CD1c-positive myeloid dendritic cell (primary cell): ENCODE results near the gene TFRC.
"Not testable (repeated sequence)": the region's sequence is repeated elsewhere in the genome, so short reads cannot be mapped to it uniquely, and the experiment has no call there.

ENCODE experiments used
- DNase-seq: peaks from one replicate; pipeline ENCODE4 v3.0.0-alpha.2; 2016; ENCODE audit errors: extremely low spot score

Gene TFRC

DNA sequence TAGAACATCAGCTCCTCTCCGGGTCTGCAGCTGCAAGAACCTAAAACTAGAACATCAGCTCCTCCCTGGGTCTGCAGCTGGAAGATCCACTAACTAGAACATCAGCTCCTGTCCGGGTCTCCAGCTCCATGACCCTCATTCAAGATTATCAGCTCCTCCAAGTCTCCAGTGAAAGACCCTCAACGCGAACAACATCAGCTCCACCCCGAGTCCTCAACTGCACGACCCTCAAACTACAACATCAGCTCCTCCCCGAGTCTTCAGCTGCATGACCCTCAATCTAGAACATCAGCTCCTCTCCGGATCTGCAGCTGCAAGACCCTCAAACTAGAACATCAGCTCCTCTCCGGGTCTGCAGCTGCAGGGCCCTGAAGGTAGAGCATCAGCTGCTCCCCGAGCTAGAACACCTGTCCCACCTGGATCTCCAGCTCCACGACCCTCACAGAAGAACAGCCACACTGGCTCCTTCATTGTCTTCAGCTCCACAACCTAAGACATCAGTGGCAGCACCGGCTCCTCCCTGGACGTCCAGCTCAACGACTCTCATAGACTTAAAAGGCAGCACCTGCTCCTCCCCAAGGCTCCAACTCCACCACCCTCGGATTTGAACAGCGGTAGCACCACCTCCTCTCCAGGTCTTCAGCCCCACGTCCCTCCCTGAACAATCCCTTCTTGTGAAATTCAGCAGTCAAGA, 77.4 kb downstream of the TFRC start:
- not testable (repeated sequence) for DNase-seq

DNA sequence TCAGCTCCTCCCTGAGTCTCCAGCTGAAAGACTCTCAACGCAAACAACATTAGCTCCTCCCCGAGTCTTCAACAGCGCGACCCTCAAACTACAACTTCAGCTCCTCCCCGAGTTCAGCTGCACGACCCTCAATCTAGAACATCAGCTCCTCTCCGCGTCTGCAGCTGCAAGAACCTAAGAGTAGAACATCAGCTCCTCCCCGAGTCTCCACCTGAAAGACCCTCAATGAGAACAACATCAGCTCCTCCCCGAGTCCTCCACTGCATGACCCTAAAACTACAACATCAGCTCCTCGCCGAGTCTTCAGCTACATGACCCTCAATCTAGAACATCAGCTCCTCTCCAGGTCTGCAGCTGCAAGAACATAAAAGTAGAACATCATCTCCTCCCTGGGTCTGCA, 78.3 kb downstream of the TFRC start:
- no peak for DNase-seq

DNA sequence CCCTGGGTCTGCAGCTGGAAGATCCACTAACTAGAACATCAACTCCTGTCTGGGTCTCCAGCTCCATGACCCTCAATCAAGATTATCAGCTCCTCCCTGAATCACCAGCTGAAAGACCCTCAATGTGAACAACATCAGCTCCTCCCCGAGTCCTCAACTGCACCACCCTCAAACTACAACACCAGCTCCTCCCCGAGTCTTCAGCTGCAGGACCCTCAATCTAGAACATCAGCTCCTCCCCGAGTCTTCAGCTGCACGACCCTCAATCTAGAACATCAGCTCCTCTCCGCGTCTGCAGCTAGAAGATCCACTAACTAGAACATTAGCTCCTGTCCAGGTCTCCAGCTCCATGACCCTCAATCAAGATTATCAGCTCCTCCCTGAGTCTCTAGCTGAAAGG, 79.2 kb downstream of the TFRC start:
- DNase-seq, result not testable (repeated sequence)

DNA sequence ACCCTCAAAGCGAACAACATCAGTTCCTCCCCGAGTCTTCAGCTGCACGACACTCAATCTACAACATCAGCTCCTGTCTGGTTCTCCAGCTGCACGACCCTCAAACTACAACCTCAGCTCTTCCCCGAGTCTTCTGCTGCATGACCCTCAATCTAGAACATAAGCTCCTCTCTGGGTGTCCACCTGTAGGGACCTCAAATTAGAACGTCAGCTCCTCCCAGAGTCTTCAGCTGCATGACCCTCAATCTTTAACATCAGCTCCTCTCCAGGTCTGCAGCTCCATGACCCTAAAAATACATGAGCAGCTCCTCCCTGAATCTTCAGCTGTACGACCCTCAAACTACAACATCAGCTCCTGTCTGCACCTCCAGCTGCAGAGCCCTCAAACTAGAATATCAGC, 80.7 kb downstream of the TFRC start:
- DNase-seq, result not testable (repeated sequence)

DNA sequence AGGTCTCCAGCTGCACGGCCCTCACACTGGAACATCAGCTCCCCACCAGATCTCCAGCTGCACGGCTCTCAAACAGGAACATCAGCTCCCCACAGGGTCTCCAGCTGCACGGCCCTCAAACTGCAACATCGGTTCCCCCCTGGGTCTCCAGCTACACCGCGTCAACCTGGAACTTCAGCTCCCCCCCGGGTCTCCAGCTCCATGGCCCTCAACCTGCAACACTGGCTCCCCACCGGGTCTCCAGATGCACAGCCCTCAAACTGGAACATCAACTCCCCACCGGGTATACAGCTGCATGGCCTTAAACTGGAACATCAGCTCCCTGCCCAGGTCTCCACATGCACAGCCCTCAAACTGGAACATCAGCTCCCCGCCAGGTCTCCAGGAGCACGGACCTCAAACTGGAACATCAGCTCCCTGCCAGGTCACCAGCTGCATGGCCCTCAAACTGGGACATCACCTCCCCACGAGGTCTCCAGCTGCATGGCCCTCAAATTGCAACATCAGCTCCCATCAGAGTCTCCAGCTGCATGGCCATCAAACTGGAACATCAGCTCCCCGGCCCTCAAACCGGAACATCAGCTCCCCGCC, 81.4 kb downstream of the TFRC start:
- DNase-seq, result not testable (repeated sequence)

DNA sequence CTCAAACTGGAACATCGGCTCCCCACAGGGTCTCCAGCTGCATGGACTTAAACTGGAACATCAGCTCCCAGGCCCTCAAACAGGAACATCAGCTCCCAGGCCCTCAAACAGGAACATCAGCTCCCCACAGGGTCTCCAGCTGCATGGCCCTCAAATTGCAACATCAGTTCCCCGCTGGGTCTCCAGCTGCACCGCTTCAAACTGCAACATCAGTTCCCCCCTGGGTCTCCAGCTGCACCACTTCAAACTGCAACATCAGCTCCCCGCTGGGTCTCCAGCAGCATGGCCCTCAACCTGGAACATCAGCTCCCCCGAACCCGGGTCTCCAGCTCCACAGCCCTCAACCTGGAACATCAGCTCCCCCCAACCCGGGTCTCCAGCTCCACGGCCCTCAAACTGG, 82.0 kb downstream of the TFRC start:
- DNase-seq, result no peak
